CD1c-positive myeloid dendritic cell (primary cell): ENCODE data around the gene PGAP6.
"Not testable (repeated sequence)": the region's sequence is repeated elsewhere in the genome, so short reads cannot be mapped to it uniquely, and the experiment has no call there.

Experiments used
- DNase-seq: peaks from one replicate; pipeline ENCODE4 v3.0.0-alpha.2; 2016; ENCODE audit errors: extremely low spot score

PGAP6 gene

DNA sequence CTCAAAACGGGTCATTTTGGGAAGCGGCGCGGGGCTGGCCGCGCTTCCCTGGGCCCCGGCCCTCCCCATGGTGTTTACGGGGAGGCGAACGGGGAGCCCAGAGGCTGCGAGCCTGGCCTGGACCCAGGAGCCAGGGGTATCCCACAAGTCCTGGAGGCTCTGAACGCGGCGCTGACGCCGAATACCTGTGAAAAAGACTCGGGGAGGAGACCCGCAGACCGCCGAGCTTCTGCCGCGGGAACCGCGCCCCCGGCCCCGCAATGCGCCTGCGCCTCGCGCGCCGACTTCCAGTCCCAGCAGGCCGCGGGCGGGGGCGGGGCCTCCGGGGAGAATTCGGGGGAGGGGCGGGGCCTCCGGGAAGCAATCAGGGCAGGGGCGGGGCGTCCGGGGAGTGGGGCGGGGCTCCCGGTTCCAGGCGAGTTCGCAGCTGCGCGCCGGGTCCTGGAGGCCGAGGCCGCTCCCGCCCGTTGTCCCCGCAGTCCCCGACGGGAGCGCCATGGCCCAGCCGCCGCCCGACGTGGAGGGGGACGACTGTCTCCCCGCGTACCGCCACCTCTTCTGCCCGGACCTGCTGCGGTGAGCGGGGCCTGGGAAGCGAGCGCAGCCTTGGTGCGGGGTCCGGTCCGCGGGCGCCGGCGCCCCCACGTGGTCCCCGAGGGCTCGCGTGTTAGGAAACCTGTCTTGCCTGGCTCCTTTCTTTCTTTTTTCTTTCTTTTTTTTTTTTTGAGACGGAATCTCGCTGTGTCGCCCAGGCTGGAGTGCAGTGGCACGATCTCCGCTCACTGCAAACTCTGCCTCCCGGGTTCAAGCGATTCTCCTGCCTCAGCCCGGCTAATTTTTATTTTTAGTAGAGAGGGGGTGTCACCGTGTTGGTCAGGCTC, 19.9 kb upstream of the PGAP6 start, which contains the start of gene DECR2:
TSS of gene DECR2 (plus strand) at position 418 of the 881 bp plus-strand sequence. CDS start at position 497, 79 bp downstream.
- peak; percentile 98 for DNase-seq

DNA sequence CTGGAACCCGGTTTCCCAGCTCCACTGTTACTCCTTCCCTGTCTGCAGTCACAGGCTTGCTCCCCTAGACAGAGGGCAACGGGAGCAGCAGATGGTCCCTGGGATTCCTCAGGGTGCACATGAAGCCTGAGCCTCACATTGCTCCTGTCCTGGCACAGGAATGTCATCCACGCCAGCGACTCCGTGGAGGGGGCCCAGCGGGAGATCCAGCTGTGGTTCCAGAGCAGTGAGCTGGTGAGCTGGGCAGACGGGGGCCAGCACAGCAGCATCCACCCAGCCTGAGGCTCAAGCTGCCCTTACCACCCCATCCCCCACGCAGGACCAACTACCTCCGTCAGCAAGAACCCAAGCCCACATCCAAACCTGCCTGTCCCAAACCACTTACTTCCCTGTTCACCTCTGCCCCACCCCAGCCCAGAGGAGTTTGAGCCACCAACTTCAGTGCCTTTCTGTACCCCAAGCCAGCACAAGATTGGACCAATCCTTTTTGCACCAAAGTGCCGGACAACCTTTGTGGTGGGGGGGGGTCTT, 18.3 kb upstream of the PGAP6 start:
- DNase-seq: no peak

- no peak for DNase-seq
Observed at GRCh38 chr16:399340-400019, 17.7 kb upstream of the PGAP6 start.

- no peak for DNase-seq
Observed at GRCh38 chr16:398561-399339, 17.0 kb upstream of the PGAP6 start.

- DNase-seq: peak; percentile 66
Observed at GRCh38 chr16:397736-398332, 16.1 kb upstream of the PGAP6 start.

GRCh38 chr16:397135-397661, 15.4 kb upstream of the PGAP6 start, which contains the start of gene NME4:
TSS of gene NME4 (plus strand) at chr16:397199. CDS start at chr16:397223, 24 bp downstream.
- peak; percentile 46 for DNase-seq

DNA sequence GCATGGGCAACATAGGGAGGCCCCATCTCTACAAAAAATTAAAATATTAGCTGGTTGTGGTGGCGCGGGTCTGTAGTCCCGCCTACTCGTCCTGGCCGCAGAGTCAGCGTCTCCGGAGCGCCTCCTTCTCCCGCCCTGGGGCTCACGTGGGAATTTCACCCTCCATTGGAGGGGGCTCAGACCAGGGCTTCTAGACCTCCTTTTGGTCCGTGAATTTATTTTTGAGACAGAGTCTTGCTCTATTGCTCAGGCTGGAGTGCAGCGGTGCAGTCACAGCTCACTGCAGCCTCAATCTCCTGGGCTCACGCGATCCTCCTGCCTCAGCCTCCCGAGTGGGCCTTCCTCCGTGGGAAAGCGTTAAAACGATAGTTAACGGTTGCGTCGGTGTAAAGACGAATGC, 14.8 kb upstream of the PGAP6 start:
- DNase-seq: peak; percentile 27

- no peak for DNase-seq
Observed at GRCh38 chr16:396199-396598, 14.4 kb upstream of the PGAP6 start.

DNA sequence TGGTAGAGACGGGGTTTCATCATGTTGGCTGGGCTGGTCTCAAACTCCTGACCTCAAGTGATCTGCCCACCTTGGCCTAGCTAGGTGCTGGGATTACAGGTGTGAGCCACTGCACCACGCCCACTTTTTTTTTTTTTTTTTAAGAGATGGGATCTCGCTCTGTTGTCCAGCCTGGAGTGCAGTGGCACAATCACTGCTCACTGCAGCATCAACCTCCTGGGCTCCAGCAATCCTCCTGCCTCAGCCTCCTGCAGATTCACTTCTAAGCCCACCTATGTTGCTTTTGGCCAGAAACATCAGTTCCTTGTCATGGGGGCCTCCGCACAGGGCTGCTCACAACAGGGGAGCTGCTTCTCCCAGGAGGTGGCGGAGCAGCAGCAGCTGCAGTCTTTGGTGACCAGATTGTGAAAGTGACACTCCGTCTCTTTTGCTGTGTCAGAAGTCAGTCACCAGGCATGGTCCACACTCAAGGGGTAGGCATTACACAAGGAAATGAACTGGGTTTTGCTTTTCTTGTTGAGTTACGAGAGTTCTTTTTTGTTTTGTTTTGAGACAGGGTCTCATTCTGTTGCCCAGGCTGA, 10.8 kb upstream of the PGAP6 start:
- DNase-seq: peak; percentile 57

DNA sequence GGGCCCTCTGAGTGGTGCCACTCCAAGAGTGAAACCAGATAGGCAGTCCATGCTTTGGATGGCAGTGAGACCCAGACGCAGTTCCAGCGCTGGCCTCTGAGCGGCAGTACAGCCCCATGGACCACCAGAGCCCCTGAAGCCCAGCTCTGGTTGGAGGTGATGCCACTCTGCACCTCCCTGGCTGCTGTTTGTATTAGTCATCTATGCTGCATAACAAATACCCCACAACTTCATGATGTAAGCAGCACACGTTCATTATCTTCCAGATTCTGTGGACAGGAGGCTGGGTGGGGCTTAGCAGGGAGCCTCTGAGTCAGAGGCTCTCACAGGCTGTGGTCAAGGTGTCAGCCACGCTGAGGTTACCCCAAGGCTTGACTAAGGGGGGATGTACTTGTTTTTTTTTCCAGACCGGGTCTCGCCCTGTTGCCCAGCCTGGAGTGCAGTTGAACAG, 10.1 kb upstream of the PGAP6 start:
- peak; percentile 70 for DNase-seq

- DNase-seq: no peak
Observed at GRCh38 chr16:389352-389751, 7.6 kb upstream of the PGAP6 start.

DNA sequence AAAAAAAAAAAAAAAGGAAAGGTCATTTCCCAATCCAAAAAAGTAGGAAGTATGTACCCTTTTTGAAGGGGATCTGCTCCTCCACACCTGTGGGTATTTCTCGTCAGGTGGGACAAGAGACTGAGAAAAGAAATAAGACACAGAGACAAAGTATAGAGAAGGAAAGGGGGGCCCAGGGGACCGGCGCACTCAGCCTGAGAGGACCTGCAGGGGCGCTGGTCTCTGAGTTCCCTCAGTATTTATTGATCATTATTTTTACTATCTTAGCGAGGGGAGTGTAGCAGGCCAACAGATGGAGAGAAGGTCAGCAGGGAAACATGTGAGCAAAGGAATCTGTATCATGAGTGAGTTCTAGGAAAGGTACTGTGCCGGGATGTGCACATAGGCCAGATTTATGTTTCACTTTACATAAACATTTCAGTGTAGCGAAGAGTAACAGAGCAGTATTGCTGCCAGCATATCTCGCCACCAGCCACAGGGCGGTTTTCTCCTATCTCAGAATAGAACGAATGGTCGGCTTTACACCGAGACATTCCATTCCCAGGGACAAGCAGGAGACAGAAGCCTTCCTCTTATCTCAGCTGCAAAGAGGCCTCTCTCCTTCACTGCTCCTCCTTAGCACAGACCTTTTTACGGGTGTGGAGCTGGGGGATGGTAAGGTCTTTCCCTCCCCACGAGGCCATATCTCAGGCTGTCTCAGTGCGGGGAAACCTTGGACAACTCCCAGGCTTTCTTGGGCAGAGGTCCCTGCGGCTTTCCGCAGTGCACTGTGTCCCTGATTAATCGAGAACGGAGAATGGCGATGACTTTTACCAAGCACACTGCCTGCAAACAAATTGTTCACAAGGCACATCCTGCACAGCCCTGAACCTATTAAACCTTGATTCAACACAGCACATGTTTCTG, 6.2 kb upstream of the PGAP6 start:
- DNase-seq: not testable (repeated sequence)

GRCh38 chr16:386641-387156, 4.9 kb upstream of the PGAP6 start:
- no peak for DNase-seq

GRCh38 chr16:383326-384051, 1.7 kb upstream of the PGAP6 start:
- peak; percentile 39 for DNase-seq

DNA sequence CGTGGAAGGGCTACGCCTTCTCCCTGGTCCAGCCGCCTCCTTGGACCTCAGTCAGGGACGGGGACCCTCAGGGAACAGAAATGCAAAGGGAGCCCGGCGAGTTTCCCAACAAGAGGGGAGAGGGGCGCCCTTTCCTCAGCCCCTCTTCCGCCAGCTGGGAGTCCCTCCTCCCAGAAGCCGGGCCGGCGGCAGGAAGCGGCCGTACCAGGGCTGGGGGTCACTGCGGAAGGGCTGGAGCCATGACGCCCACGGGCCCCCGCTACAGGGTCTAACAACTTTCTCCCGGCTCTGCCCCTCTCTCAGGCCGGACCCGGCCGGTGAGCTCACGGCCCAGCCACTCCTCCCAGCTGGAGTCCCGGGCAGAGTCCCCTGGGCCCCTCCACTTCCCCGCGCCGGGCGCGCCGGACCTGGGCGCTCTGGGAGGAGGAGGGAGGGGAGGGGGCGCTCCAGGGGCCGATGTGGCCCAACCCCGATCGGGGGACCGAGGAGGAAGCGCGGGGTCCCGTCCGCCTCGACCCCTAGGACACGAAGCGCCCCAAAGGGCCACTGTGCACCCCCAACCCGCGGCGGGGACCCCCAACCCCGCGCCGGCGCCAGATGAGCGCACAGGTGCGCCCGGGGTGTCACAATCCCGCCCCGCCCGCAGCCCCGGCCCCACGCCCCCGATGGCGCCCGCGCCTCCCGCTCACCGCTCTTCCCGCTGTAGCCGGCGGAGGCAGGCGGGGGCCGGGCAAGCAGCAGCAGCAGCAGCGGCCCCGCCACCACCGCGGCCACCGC, 578 bp downstream of the PGAP6 start:
- DNase-seq: peak; percentile 29

DNA sequence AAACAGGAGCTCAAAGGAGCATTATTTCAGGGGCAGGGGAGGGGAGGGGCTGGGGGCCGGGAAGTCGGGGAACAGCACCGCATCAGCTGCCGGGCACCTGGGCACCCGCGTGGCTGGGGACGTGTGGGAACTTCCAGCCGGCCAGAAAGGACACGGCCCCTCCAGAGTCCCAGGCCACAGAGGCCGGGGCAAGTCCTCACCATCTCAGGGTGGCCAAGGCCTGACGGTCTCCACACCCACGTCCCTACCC, 1.1 kb downstream of the PGAP6 start:
- DNase-seq: no peak

GRCh38 chr16:379961-380761, 1.6 kb downstream of the PGAP6 start:
- DNase-seq: no peak
